GM10248 (cell line): ENCODE measurements around the gene B3GAT1.

Experiments
- CTCF ChIA-PET: fragments of 300-600 bp; sonication (Branson Sonifier 250); formaldehyde crosslinking; extraction: SDS; loops from one replicate; lab custom pipeline; 2021; ENCODE audit warnings: antibody characterized with exemption; lab: Yijun Ruan, JAX
- POLR2A ChIA-PET: fragments of 350-650 bp; sonication (Branson Sonifier 250); formaldehyde crosslinking; extraction: SDS; loops from one replicate; lab custom pipeline; 2020; ENCODE audit warnings: antibody characterized with exemption; lab: Yijun Ruan, JAX
- DNase-seq: peaks from one replicate; pipeline ENCODE4 v3.0.0; 2012; ENCODE audit errors: extremely low spot score
- TF ChIP-seq, protein P1 (sequence below): IDR thresholded peaks from 2 replicates; pipeline ENCODE4 v1.5.1; 2012; ENCODE audit warnings: mild to moderate bottlenecking, low read depth; ENCODE audit errors: extremely low read depth, missing control alignments, control extremely low read depth

Gene B3GAT1

DNA sequence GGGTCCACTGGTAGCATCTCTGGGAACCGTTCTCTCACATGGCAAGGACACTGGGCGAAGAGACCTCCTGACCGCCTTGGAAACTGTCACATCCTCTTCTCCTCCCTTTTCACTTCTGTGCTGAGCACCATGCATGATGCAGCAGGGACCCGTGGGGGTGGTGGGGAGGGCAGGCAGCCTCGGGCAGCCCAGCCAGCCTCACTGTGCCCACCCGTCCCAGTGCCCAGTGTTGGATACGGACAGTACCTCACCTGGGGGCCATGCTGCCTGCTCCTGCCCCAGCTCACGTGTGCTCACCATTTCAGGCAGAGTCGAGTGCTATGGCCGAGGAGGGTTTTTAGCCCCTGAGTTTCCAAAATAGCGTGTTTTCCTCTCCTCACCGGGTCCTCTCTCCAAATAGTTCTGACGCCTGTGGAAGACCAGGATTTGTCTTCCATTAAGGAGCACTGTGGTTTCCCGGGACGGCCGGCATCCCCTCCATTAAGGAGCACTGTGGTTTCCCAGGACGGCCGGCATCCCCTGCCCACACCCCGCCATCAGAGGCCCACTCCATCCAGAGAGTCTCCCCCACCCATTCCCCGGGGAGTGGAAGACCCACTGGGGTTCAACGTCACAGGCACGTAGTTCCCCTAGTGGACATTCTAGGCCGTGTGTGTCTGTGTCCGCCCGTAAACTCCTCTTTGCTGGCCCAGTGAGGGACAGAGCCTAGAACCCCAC is 22.4 kb downstream of the B3GAT1 start:
- TF ChIP-seq, protein P1, sequence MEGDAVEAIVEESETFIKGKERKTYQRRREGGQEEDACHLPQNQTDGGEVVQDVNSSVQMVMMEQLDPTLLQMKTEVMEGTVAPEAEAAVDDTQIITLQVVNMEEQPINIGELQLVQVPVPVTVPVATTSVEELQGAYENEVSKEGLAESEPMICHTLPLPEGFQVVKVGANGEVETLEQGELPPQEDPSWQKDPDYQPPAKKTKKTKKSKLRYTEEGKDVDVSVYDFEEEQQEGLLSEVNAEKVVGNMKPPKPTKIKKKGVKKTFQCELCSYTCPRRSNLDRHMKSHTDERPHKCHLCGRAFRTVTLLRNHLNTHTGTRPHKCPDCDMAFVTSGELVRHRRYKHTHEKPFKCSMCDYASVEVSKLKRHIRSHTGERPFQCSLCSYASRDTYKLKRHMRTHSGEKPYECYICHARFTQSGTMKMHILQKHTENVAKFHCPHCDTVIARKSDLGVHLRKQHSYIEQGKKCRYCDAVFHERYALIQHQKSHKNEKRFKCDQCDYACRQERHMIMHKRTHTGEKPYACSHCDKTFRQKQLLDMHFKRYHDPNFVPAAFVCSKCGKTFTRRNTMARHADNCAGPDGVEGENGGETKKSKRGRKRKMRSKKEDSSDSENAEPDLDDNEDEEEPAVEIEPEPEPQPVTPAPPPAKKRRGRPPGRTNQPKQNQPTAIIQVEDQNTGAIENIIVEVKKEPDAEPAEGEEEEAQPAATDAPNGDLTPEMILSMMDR, result no peak
- DNase-seq, result no peak
- ChIA-PET POLR2A (no interaction called here), CTCF (no interaction called here)

DNA sequence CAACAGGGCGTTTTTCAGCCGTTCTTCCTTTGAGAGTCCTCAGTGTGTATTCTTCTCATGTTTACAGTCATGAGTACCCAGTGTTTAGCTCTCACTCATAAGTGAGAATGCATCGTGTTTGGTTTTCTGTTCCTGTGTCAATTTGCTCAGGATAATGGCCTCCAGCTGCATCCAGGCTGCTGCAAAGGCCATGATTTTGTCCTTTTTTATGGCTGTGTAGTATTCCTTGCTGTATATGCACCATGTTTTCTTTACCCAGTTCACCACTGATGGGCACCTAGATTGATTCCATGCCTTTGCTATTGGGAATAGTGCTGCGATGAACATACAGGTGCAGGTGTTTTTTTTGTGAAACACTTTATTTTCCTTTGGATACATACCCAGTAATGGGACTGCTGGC is 23.5 kb downstream of the B3GAT1 start:
- CTCF ChIA-PET, result no interaction called here
- TF ChIP-seq, protein P1, result no peak
- no peak for DNase-seq
- POLR2A ChIA-PET, result no interaction called here

DNA sequence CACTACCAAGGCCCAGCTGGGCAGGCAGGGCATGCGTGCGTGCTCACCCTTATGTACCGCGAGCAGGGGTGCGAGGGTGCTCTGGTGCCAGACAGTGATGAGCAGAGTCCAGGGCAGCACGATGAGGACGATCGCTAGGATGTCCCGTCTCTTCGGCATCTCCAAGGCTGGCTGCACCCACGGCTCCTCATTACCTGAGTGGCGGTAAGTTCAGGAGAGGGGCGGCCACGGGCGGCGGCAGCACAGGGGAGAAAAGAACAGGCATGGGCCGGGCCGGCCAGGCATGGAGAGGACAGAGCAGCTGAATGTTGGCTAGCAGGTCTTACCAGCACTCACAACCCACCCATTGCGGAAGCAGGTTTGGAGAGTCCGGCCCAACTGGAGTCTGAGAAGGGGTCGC is 24.5 kb downstream of the B3GAT1 start:
- TF ChIP-seq, protein P1, result no peak
- CTCF ChIA-PET, result interaction anchor here (1.6 kb wide), 1 partner anchor 10 kb away, joined by 4 read pairs; no protein-coding TSS in a partner anchor
- POLR2A ChIA-PET, result no interaction called here

DNA sequence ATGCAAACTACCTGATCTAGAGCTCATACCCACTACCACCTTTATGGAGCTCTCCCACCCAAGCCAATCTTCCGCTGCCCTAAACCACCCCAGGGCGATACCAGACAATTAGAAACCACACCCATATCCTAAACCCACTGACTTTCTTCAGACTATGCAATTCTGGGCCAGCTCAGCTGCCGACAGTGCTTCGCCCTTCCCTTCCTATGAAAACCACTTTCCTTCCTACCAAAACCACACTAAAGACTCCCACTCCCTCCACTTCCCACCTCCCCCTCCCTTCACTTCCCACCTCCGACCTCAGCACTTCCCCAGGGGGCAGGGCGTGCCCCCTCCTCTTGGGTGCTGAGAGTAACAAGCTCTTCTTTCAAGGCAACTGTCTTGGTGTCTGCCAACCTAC is 25.1 kb downstream of the B3GAT1 start:
- ChIA-PET CTCF (interaction anchor here (1.6 kb wide), 1 partner anchor 10 kb away, joined by 4 read pairs; no protein-coding TSS in a partner anchor), POLR2A (no interaction called here)
- TF ChIP-seq, protein P1, result no peak
- no peak for DNase-seq

More for the DNA sequence above, 24.5 kb downstream of the B3GAT1 start:
- DNase-seq, result no peak

DNA sequence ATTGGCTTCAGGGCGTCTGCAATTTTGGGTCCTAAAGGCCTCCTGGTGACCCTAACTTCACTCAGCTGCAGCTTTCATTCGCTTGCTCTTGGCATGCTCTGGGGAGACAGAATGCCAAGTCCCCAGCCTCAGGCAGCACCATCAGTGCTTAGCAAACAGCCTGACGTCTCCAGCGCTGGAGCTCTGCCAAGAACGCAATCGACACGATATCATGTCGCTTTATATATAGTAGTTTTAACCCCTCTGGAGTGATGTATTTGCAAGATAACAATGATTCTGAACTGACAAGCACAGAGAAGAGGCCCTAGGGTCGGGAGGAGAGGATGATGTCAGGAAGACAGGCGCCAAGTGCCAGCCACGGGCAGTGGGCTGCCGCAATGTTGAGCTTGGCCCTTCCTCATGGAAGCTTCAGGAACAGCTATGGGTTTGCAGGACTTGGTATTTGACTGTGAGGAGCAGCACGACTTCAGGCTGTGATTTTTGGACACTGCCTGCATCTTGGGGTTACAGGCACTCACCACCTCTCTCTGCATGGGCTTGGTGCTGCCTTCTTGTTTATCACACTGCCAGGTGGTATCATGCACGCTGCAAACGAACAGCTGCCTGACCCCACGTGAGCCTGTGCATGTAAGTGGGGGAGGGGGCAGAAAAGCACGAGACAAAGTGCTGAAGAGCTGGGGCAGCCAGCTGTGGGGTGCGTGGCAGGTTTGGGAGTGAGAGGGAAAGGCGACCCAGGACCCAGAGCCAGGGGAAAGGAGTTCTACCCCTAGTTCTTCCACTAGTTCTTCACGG is 26.1 kb downstream of the B3GAT1 start:
- no peak for DNase-seq
- CTCF ChIA-PET, result interaction anchor here (0.9 to 1.6 kb wide), 2 partner anchors 9 to 25 kb away, joined by 3 to 4 read pairs; no protein-coding TSS in a partner anchor

DNA sequence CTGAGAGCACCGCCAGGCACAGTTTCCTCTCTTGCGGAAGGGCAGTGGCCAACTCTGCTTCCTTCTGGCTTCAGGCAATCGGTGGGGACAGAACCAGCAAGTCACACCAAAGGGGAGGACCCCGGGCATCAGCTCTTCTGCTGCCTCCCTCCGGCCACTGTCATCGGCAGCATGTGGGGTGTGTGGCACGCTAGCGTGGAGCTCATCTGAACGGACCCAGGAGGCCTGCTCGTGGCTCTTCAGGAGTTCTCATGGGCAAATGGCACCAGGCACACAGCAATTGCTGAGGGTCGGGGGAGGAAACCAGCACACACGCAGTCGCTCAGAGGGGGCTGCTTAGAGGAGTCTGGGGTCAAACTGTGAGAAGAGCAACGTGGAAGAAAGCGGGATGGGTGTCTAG is 26.9 kb downstream of the B3GAT1 start:
- TF ChIP-seq, protein P1, result no peak
- DNase-seq, result no peak
- POLR2A ChIA-PET, result no interaction called here
- CTCF ChIA-PET, result interaction anchor here (0.9 kb wide), 1 partner anchor 24 kb away, joined by 3 read pairs; no protein-coding TSS in a partner anchor

More for the DNA sequence above, 26.1 kb downstream of the B3GAT1 start:
- POLR2A ChIA-PET, result no interaction called here
- TF ChIP-seq, protein P1, result no peak
